HepG2 (cell line): ENCODE measurements around the gene DMGDH.

Experiments used
- JUND ChIP-seq: sonication (generic); formaldehyde crosslinking; IDR thresholded peaks from 2 replicates; pipeline ENCODE4 v1.8.0; 2022; ENCODE audit warnings: mild to moderate bottlenecking, missing genetic modification reagents
- PRDM10 ChIP-seq: sonication (generic); formaldehyde crosslinking; IDR thresholded peaks from 2 replicates; pipeline ENCODE4 v1.4.0; 2020; ENCODE audit warnings: low read depth, missing genetic modification reagents
- ZNF121 ChIP-seq: sonication (generic); formaldehyde crosslinking; IDR thresholded peaks from 2 replicates; pipeline ENCODE4 v1.5.0; 2020; ENCODE audit warnings: mild to moderate bottlenecking, missing genetic modification reagents

GRCh38 chr5:79059674-79060073 is 9.8 kb downstream of the DMGDH start:
- TF ChIP-seq JUND (CRISPR knock-in tag) (no peak), PRDM10 (CRISPR knock-in tag) (no peak), ZNF121 (CRISPR knock-in tag) (no peak)
